ENCODE data around the gene BTRC. TPM values are rescaled to one million over a fixed set of nuclear protein-coding genes. Genes with fewer than 3 reads are reported as not detected.
"Not testable (repeated sequence)": the region's sequence is repeated elsewhere in the genome, so short reads cannot be mapped to it uniquely, and the experiment has no call there.

BTRC gene
- total RNA-seq, 1 donor from 2014 or later: 19.4 TPM

DNA sequence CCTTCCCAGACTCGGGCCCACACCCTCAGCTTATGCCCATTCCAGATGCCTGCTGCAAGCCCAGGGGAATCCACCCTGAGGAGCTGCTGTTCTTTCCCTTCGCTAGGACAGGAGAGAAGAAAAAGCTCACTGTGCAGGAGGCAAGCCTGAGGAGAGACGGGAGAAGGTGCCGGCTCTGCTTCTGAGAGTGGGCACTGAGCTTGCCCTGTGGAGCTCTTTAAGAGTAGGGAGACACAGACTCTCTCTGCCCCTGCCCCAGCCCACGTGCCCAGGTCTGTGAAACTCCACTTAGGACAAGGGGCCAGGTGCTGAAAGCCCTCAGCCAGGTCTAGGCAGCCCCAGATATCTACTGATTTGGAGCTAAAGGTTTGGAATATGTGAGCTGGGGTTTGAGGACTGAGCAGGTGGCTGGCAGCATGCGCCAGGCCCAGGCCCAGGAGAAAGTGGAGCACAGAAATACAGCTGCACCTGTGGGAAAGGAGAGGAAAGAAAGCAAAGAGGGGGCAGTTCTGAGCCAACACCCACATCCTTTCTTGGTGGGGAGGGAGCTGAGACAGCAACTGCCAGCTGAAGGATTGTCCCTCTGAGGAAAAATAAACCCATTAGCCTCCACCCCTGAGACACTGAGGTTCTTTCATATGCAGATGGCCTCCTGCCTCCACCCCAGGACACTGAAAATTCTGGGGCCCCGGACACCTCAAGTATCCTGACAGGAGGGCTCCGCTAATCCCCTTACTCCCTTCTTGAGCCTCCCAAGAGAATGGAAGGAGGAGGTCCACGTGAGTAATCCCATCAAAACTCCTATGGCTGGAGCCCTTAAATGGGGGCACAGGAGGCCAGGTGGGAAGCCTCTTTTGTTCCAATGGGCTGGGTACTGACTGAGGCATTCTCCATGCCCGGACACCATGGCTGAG is 226.8 kb downstream of the BTRC start:
- Mint-ChIP-seq H3K4me3 (no peak overlapping the region), H3K27ac (no peak overlapping the region), H3K4me1 (no peaks in the 10 kb centered on the region), H3K27me3 (no peaks in the 10 kb centered on the region), H3K36me3 (ENCODE audit: low read depth) (peaks cover 59% of the 10 kb centered on the region), H3K9me3 (no peaks in the 10 kb centered on the region)
- intact Hi-C loops (cut with micrococcal nuclease): no loop called here
- DNase-seq: no peak
- TF ChIP-seq, protein P1, sequence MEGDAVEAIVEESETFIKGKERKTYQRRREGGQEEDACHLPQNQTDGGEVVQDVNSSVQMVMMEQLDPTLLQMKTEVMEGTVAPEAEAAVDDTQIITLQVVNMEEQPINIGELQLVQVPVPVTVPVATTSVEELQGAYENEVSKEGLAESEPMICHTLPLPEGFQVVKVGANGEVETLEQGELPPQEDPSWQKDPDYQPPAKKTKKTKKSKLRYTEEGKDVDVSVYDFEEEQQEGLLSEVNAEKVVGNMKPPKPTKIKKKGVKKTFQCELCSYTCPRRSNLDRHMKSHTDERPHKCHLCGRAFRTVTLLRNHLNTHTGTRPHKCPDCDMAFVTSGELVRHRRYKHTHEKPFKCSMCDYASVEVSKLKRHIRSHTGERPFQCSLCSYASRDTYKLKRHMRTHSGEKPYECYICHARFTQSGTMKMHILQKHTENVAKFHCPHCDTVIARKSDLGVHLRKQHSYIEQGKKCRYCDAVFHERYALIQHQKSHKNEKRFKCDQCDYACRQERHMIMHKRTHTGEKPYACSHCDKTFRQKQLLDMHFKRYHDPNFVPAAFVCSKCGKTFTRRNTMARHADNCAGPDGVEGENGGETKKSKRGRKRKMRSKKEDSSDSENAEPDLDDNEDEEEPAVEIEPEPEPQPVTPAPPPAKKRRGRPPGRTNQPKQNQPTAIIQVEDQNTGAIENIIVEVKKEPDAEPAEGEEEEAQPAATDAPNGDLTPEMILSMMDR (IDR thresholded peaks at IDR 0.05): no peak
- POLR2A ChIA-PET: no interaction called here
- CTCF ChIA-PET: no interaction called here
- no peak for ATAC-seq (ENCODE audit: low read depth)

DNA sequence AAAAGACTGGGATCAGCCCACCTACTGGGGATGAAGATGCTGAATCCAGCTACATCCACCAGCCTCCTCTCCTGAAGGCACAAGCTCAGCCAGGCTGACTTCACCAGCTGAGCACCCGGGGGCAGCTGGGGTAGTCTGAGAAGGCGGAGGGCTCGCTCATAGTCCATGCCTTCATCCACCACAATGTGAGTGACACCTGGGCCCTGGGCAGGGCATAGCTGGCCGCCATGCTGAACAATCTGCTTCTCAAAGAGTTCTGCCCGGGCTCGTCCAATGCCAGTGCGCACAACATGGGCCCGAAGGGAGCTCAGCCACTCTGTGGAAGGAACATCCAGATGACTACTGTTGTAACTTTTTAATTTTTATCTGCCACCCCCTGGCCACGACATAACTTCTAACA is 231.9 kb downstream of the BTRC start:
- no peaks in the 10 kb centered on the region for H3K27me3 Mint-ChIP-seq
- H3K36me3 Mint-ChIP-seq (ENCODE audit: low read depth): peaks cover 33% of the 10 kb centered on the region
- ChIA-PET POLR2A (no interaction called here), CTCF (interaction anchor here (3.8 kb wide), 1 partner anchor 15 kb away, joined by 14 read pairs; no protein-coding TSS in a partner anchor)
- no peaks in the 10 kb centered on the region for H3K9me3 Mint-ChIP-seq
- no peak for DNase-seq
- peak overlapping the region; percentile 1 for H3K27ac Mint-ChIP-seq
- ATAC-seq (ENCODE audit: low read depth): no peak
- H3K4me3 Mint-ChIP-seq: no peak overlapping the region
- TF ChIP-seq, protein P1 (IDR thresholded peaks at IDR 0.05): no peak
- peaks cover 19% of the 10 kb centered on the region for H3K4me1 Mint-ChIP-seq
- intact Hi-C loops (cut with micrococcal nuclease): loop anchor here (5.0 kb wide), 3 partner anchors 196 to 486 kb away; partner anchors contain the start of genes BTRC and NPM3

DNA sequence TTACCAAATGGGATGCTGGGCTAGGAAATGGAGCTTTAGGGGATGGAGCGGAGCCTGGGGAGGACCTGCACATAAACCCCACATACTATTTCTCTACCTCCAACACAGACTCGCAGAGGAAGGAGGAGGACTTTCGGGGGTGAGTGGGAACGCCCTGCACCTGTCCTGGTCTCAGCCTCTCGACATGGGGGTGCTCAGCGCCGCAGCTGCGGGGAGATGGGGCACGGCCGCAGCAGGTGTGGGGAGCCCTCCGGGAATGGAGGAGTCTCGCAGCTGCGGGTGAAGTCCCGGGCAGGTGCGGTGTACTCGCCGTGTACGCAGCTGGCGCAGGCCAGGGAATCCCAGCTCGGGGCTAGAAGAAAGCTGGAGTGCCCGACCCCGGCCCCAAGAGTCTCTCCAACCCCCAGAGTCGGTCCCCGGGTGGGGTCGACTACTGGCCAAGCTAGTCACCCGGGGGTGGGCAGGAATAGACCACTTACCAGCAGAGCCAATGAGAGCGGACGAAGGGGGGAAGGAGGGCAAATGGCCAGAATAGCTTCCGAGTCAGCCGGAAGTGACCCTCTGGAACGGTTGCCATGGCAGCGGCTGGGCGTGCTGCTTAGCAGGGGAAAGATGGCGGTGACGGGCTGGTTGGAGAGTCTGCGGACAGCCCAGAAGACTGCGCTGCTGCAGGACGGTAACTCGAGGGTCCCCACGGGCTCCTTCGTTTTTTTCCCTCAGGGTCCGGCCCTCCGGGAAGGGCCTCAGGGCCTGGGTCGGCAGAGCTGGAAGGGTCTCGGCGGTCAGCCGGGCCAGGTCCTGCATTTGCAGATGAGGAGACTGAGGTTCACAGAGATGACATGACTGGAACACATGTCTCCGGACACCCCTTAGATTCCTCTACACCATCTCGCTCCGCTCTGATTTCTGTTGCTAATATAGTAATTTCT is 234.0 kb downstream of the BTRC start, which contains the start of the genes DPCD and POLL:
TSS of gene DPCD (plus strand) at position 597 of the 929 bp plus-strand sequence. CDS start at position 613, 16 bp downstream.
TSS of gene POLL (minus strand) at position 533 of the 929 bp plus-strand sequence. CDS start 897 bp downstream, outside the sequence.
- Mint-ChIP-seq H3K27me3 (no peaks in the 10 kb centered on the region), H3K9me3 (no peaks in the 10 kb centered on the region), H3K27ac (peak within 1 kb of the TSS; percentile 80), H3K4me1 (peaks cover 19% of the 10 kb centered on the region), H3K4me3 (peak within 1 kb of the TSS; percentile 92), H3K36me3 (ENCODE audit: low read depth) (peaks cover 23% of the 10 kb centered on the region)
- peak; percentile 97 for ATAC-seq (ENCODE audit: low read depth)
- POLR2A ChIA-PET: interaction anchor here (0.5 to 1.0 kb wide), 5 partner anchors 8 to 467 kb away, joined by 3 to 10 read pairs (median 3); partner anchors contain the start of gene FBXW4
- CTCF ChIA-PET: interaction anchor here (1.0 to 3.8 kb wide), 3 partner anchors 16 to 375 kb away, joined by 4 to 14 read pairs (median 4); no protein-coding TSS in a partner anchor
- TF ChIP-seq, protein P1 (IDR thresholded peaks at IDR 0.05): no peak
- intact Hi-C loops (cut with micrococcal nuclease): loop anchor here (1.0 to 5.0 kb wide), 4 partner anchors 18 to 484 kb away; partner anchors contain the start of genes BTRC and NPM3
- DNase-seq: peak; percentile 83

DNA sequence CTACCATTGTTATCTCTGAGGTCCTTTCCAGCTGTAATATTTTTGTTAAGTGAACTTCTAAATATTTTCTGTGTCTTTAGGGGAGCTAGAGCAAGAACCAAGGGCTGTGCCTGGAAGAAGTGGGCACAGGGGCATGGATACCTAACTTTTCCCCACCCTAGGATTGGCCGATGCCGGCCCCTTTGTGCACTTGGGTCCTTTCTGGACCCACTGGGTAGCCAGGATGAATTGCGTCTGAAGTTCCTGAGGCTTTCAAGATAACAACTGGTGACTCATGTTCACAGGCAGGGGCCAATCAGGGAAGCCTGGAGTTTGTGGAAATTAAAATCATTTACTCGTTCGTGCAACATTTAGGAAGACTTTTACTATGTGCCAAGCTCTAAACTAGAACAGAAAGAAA is 234.9 kb downstream of the BTRC start:
- no peak overlapping the region for H3K27ac Mint-ChIP-seq
- H3K4me3 Mint-ChIP-seq: peak overlapping the region; percentile 92
- H3K9me3 Mint-ChIP-seq: no peaks in the 10 kb centered on the region
- intact Hi-C loops (cut with micrococcal nuclease): loop anchor here (1.0 to 5.0 kb wide), 4 partner anchors 19 to 483 kb away; partner anchors contain the start of genes BTRC and NPM3
- no peak for DNase-seq
- no peak for ATAC-seq (ENCODE audit: low read depth)
- ChIA-PET POLR2A (no interaction called here), CTCF (interaction anchor here (3.8 kb wide), 1 partner anchor 18 kb away, joined by 14 read pairs; no protein-coding TSS in a partner anchor)
- H3K27me3 Mint-ChIP-seq: no peaks in the 10 kb centered on the region
- peaks cover 16% of the 10 kb centered on the region for H3K36me3 Mint-ChIP-seq (ENCODE audit: low read depth)
- H3K4me1 Mint-ChIP-seq: peaks cover 19% of the 10 kb centered on the region
- TF ChIP-seq, protein P1 (IDR thresholded peaks at IDR 0.05): no peak

DNA sequence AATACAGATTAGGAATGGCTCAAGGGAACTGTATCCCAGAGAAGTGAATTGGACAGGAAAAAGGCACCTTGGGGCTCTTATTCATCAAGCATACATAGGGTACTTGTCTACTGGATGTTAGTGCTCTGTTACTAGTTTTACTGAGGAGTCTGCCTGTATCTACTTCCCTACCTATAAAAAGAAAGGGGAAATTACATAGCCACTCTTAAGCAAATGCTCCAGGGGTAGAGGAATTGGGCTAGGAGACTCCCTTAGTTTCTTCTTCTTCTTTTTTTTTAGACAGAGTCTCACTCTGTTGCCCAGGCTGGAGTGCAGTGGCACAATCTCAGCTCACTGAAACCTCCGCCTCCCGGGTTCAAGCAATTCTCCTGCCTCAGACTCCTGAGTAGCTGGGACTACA is 239.4 kb downstream of the BTRC start:
- H3K4me3 Mint-ChIP-seq; H3K9me3 Mint-ChIP-seq; H3K27ac Mint-ChIP-seq; H3K27me3 Mint-ChIP-seq; H3K36me3 Mint-ChIP-seq (ENCODE audit: low read depth); DNase-seq; CTCF ChIA-PET; ATAC-seq (ENCODE audit: low read depth); intact Hi-C loops (cut with micrococcal nuclease); POLR2A ChIA-PET; H3K4me1 Mint-ChIP-seq: not testable (repeated sequence)

Data from activated B cell treated with CpG ODN at 0.5 μM for 24 hours (primary cell).